SJSA1 (cell line): Measurements from ENCODE around the gene AOC2. TPM values are rescaled to one million over a fixed set of nuclear protein-coding genes. Genes with fewer than 3 reads are reported as not detected.
"Not testable (repeated sequence)": the region's sequence is repeated elsewhere in the genome, so short reads cannot be mapped to it uniquely, and the experiment has no call there.

Experiments
- DNase-seq, 2 experiments: peaks; one replicate each; pipeline ENCODE4 v3.0.0-alpha.2; 2015 to 2020; ENCODE audit warnings: low spot score in 2 of 2, low read depth in 1 of 2
- H3K27ac ChIP-seq: fragments of 250-450 bp; sonication (Bioruptor Pico); 2 replicates; pipeline ENCODE4 v1.5.1; 2020; ENCODE audit warnings: mild to moderate bottlenecking, moderate library complexity
- H3K27me3 ChIP-seq: fragments of 250-450 bp; sonication (Bioruptor Pico); replicated peaks from 2 replicates; pipeline ENCODE4 v1.5.1; 2020; ENCODE audit warnings: mild to moderate bottlenecking, moderate library complexity
- H3K36me3 ChIP-seq: fragments of 250-450 bp; sonication (Bioruptor Pico); 2 replicates; pipeline ENCODE4 v1.5.1; 2020; ENCODE audit warnings: mild to moderate bottlenecking
- H3K4me1 ChIP-seq: fragments of 250-450 bp; sonication (Bioruptor Pico); replicated peaks from 2 replicates; pipeline ENCODE4 v1.6.1; 2021; ENCODE audit warnings: mild to moderate bottlenecking
- H3K4me3 ChIP-seq: fragments of 250-450 bp; sonication (Bioruptor Pico); 2 replicates; pipeline ENCODE4 v1.5.1; 2020; ENCODE audit warnings: mild to moderate bottlenecking
- H3K9me3 ChIP-seq: fragments of 250-450 bp; sonication (Bioruptor Pico); replicated peaks from 2 replicates; pipeline ENCODE4 v1.5.1; 2020; ENCODE audit warnings: mild to moderate bottlenecking
- total RNA-seq: library from RNA; depleted of rRNA; stranded (reverse); fragments of >200 nt; shearing (Covaris generic); gene quantifications from 2 replicates; pipeline ENCODE4 v1.2.3, GENCODE V29; 2014; rRNA removed

The AOC2 gene
- total RNA-seq, 1 experiment from 2014 or later: 0.42 TPM

- DNase-seq: no peak
- H3K27me3 ChIP-seq: no peaks in the 10 kb centered on the region
- H3K27ac ChIP-seq: no peak overlapping the region
- H3K4me3 ChIP-seq: no peak overlapping the region
- no peaks in the 10 kb centered on the region for H3K9me3 ChIP-seq
- H3K36me3 ChIP-seq: no peaks in the 10 kb centered on the region
- peaks cover 6% of the 10 kb centered on the region; the same call in 1 of the 2 replicates for H3K4me1 ChIP-seq
These were observed 47.3 kb downstream of the AOC2 start for GRCh38 chr17:42891539-42892152.

- Histone ChIP-seq H3K4me3 (no peak overlapping the region), H3K27ac (no peak overlapping the region), H3K4me1 (peaks cover 6% of the 10 kb centered on the region; the same call in 1 of the 2 replicates), H3K27me3 (no peaks in the 10 kb centered on the region), H3K36me3 (no peaks in the 10 kb centered on the region), H3K9me3 (no peaks in the 10 kb centered on the region)
- DNase-seq: no peak
These were observed 49.0 kb downstream of the AOC2 start for GRCh38 chr17:42893359-42893758.

GRCh38 chr17:42894283-42895184 is 50.2 kb downstream of the AOC2 start:
- Histone ChIP-seq H3K4me3 (no peak overlapping the region), H3K27ac (no peak overlapping the region)

GRCh38 chr17:42895185-42895555 is 50.8 kb downstream of the AOC2 start:
- peaks cover 6% of the 10 kb centered on the region; the same call in 1 of the 2 replicates for H3K4me1 ChIP-seq
- no peaks in the 10 kb centered on the region for H3K27me3 ChIP-seq
- H3K27ac ChIP-seq: no peak overlapping the region
- no peak overlapping the region for H3K4me3 ChIP-seq
- H3K36me3 ChIP-seq: no peaks in the 10 kb centered on the region
- no peaks in the 10 kb centered on the region for H3K9me3 ChIP-seq
- DNase-seq: no peak

More at GRCh38 chr17:42894283-42895184, 50.2 kb downstream of the AOC2 start:
- no peak for DNase-seq
- H3K9me3 ChIP-seq: no peaks in the 10 kb centered on the region
- peaks cover 6% of the 10 kb centered on the region; the same call in 1 of the 2 replicates for H3K4me1 ChIP-seq
- H3K36me3 ChIP-seq: no peaks in the 10 kb centered on the region
- H3K27me3 ChIP-seq: no peaks in the 10 kb centered on the region

- no peaks in the 10 kb centered on the region for H3K27me3 ChIP-seq
- no peak for DNase-seq
- no peak overlapping the region for H3K27ac ChIP-seq
- H3K36me3 ChIP-seq: no peaks in the 10 kb centered on the region
- H3K9me3 ChIP-seq: no peaks in the 10 kb centered on the region
- peaks cover 6% of the 10 kb centered on the region; the same call in 1 of the 2 replicates for H3K4me1 ChIP-seq
- no peak overlapping the region for H3K4me3 ChIP-seq
These were observed 53.9 kb downstream of the AOC2 start for GRCh38 chr17:42898147-42898811.

GRCh38 chr17:42899981-42900380 is 55.6 kb downstream of the AOC2 start:
- H3K27ac ChIP-seq, H3K4me1 ChIP-seq, H3K4me3 ChIP-seq, H3K36me3 ChIP-seq, DNase-seq, H3K9me3 ChIP-seq, H3K27me3 ChIP-seq: not testable (repeated sequence)

Other genes with a start within 250 kb of the AOC2 start
- gene RETREG3, start 235.2 kb upstream of the AOC2 start, total RNA-seq: 27.0 and 30.4 TPM in 2 replicates
- gene TUBG1, start 234.9 kb upstream of the AOC2 start, total RNA-seq: 45.5 and 81.4 TPM in 2 replicates
- 0.92 and 3.5 TPM in 2 replicates for gene TUBG2, start 185.3 kb upstream of the AOC2 start, total RNA-seq
- gene PLEKHH3, start 167.6 kb upstream of the AOC2 start, total RNA-seq: 3.8 and 8.8 TPM in 2 replicates
- gene CCR10, start 162.7 kb upstream of the AOC2 start, total RNA-seq: not detected in 2 replicates
- 0.34 and 1.1 TPM in 2 replicates for gene CNTNAP1, start 162.0 kb upstream of the AOC2 start, total RNA-seq
- 5.2 and 16.3 TPM in 2 replicates for gene EZH1, start 99.5 kb upstream of the AOC2 start, total RNA-seq
- gene RAMP2, start 83.4 kb upstream of the AOC2 start, total RNA-seq: not detected in 2 replicates
- 57.2 and 101 TPM in 2 replicates for gene VPS25, start 71.1 kb upstream of the AOC2 start, total RNA-seq
- 0.25 TPM in 1 of 2 replicates, not detected in the other for gene WNK4, start 64.0 kb upstream of the AOC2 start, total RNA-seq
- 85.0 and 110 TPM in 2 replicates for gene COA3, start 45.9 kb upstream of the AOC2 start, total RNA-seq
- gene CNTD1, start 45.7 kb upstream of the AOC2 start, total RNA-seq: 0.18 TPM in 1 of 2 replicates, not detected in the other
- 69.9 and 87.8 TPM in 2 replicates for gene BECN1, start 20.3 kb upstream of the AOC2 start, total RNA-seq
- 109 and 122 TPM in 2 replicates for gene PSME3, start 11.2 kb upstream of the AOC2 start, total RNA-seq
- not detected in 2 replicates for gene AOC3, start 6.6 kb downstream of the AOC2 start, total RNA-seq
- not detected in 2 replicates for gene G6PC1, start 56.2 kb downstream of the AOC2 start, total RNA-seq
- 29.8 and 59.7 TPM in 2 replicates for gene AARSD1, start 119.9 kb downstream of the AOC2 start, total RNA-seq
- 1.2 and 2.1 TPM in 2 replicates for gene PTGES3L, start 135.5 kb downstream of the AOC2 start, total RNA-seq
- gene RUNDC1, start 136.0 kb downstream of the AOC2 start, total RNA-seq: 5.7 and 17.0 TPM in 2 replicates
- gene RPL27, start 153.8 kb downstream of the AOC2 start, total RNA-seq: 605 and 1,189 TPM in 2 replicates
- gene IFI35, start 162.2 kb downstream of the AOC2 start, total RNA-seq: 16.4 and 17.7 TPM in 2 replicates
- 125 and 144 TPM in 2 replicates for gene VAT1, start 177.8 kb downstream of the AOC2 start, total RNA-seq
- gene RND2, start 180.7 kb downstream of the AOC2 start, total RNA-seq: 0.03 TPM in 1 of 2 replicates, not detected in the other